Epithelial cell of proximal tubule (primary cell): ENCODE data around the gene ZNF329. TPM values are rescaled to one million over a fixed set of nuclear protein-coding genes. Genes with fewer than 3 reads are reported as not detected.

Source experiments
- DNase-seq: peaks from one replicate; pipeline ENCODE4 v3.0.0-alpha.2; 2011; ENCODE audit warnings: low read depth
- H3K4me3 ChIP-seq: 2 replicates; pipeline ENCODE4 v1.5.1; 2011; ENCODE audit warnings: low read depth, mild to moderate bottlenecking, low read length
- total RNA-seq: library from RNA; depleted of rRNA; stranded (reverse); fragments of >200 nt; gene quantifications from 2 replicates; pipeline ENCODE4 v1.2.3, GENCODE V29; 2015
- TF ChIP-seq, protein P1 (sequence below): conservative IDR thresholded peaks from 2 replicates; pipeline ENCODE4 v1.5.1; 2012; ENCODE audit warnings: low read depth, mild to moderate bottlenecking, low read length

The ZNF329 gene
- total RNA-seq, 1 donor from 2014 or later, result 7.1 TPM

DNA sequence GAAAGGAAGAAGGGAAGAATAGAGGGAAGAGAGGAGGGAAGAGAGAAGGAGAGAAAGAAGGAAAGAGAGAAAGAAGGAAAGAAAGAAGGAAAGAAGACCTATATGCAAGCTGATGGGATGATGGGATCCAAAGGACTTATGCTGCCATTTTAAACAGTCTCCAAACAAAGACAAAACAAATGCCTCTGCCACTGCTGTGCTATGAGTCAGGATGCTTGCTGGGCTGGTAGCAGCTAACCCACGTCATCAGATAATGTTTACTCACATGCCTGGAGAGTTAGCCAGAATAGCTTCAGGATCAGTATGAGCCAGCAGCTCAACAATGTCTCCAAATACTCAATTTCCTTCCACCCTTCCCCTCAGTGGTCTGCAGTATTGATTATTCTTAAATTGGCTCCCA lies 20.3 kb upstream of the ZNF329 start:
- DNase-seq, result no peak
- no peak overlapping the region for H3K4me3 ChIP-seq
- TF ChIP-seq, protein P1, sequence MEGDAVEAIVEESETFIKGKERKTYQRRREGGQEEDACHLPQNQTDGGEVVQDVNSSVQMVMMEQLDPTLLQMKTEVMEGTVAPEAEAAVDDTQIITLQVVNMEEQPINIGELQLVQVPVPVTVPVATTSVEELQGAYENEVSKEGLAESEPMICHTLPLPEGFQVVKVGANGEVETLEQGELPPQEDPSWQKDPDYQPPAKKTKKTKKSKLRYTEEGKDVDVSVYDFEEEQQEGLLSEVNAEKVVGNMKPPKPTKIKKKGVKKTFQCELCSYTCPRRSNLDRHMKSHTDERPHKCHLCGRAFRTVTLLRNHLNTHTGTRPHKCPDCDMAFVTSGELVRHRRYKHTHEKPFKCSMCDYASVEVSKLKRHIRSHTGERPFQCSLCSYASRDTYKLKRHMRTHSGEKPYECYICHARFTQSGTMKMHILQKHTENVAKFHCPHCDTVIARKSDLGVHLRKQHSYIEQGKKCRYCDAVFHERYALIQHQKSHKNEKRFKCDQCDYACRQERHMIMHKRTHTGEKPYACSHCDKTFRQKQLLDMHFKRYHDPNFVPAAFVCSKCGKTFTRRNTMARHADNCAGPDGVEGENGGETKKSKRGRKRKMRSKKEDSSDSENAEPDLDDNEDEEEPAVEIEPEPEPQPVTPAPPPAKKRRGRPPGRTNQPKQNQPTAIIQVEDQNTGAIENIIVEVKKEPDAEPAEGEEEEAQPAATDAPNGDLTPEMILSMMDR, result no peak

DNA sequence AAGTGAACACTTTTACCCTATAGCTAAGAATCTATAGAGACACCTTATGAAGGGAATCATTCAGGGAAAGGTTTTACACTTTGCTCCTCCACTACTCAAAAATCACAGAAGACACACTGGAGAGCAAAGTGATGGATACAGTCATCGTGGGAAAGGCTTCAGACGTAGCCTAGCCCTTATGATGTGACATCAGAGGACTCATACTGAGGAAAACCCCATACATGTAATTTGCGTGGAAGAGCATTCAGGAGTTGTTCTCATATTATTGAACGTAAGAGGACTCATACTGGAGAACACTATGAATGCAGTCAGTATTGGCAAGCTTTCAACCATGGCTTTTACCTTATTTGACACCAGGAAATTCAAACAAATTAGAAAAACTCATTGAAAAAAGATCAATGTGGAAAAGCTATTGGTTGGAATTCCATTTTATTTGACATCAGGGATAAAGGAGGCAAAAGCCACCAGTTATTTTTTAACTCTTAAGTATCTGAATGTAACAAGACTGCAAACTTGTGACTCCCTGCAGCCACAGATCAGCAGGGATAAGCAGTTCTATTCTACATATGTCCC lies 16.2 kb upstream of the ZNF329 start:
- DNase-seq, result no peak
- TF ChIP-seq, protein P1, result no peak
- H3K4me3 ChIP-seq, result no peak overlapping the region

DNA sequence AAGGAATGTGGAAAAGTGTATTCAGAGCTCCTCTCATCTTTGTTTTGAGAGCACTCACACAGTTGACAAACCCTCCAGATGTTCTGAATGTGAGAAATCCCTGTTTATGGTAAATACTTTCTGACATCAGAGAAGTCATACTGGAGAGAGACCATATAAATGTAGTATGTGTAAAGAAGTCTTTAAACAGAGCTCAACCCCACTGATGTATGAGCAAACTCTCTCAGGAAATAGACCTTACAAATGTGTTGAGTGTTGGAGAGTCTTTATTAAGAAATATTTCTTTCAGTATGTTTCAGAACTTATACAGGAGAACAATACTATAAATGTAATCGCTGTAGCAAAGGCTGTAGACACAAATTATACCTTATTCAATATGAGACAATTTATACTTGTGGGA lies 15.7 kb upstream of the ZNF329 start:
- TF ChIP-seq, protein P1, result no peak
- DNase-seq, result no peak
- no peak overlapping the region for H3K4me3 ChIP-seq

DNA sequence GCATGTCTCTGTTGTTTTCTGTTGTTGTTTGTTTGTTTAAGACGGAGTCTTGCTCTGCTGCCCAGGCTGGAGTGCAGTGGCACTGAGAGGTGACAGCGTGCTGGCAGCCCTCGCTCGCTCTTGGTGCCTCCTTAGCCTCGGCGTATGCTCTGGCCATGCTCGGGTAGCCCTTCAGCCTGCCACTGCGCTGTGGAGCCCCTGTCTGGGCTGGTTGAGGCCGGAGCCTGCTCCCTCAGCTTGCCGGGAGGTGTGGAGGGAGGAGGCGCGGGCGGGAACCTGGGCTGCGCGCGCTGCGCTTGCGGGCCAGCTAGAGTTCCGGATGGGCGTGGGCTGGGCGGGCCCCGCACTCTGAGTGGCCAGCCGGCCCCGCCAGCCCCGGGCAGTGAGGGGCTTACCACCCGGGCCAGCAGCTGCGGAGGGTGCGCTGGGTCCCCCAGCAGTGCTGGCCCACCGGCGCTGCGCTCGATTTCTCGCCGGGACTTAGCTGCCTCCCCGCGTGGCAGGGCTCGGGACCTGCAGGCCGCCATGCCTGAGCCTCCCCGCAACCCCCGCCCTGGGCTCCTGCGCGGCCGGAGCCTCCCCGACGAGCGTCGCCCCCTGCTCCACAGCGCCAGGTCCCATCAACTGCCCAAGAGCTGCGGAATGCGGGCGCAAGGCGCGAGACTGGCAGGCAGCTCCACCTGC lies 6.6 kb upstream of the ZNF329 start:
- H3K4me3 ChIP-seq, result no peak overlapping the region
- TF ChIP-seq, protein P1, result no peak
- DNase-seq, result no peak

DNA sequence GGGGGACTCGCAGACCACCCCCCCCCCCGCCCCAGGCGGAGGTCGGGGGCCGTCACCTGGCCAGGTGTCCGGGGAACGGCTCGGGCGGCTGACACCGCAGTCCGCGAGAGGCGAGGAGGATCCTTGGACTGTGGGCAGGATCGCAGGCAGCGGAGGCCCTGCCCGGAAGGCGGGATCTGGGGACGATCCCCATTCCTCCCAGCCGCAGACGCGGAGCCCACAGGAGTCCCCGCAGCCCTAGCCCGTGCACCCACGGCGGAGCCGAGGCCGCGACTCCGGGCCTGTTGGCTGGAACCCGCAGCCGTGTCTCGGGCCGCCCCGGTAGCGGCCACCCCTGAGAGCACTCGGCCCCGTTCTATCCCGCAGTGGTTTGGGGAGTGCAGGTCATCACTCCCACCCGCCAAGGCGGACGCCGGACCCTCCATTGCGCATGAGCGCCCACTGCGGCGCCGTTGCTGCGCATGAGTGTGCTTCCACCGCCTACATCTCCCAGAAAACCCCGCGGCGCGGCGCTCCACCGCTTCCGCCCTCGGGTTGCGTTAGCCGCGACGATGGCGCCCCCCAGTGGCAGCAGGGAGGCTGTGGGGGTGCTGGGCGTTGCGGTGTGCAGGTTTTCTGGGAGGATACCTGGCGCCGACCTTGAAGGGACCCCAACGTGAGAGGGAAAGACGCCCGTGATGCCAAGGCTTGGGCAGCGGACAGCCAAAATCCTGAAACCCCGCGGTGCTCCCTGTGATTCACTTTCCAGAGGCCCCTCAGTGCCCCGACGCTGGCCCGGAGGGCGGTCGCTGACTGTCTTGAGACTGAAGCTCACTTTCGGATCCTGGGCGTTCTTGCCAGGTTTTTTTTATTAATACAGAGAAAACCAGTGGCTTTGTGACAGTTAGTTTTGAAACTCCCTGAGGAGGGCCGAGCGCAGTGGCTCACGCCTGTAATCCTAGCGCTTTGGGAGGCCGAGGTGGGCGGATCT lies 4.4 kb upstream of the ZNF329 start:
- H3K4me3 ChIP-seq, result peak overlapping the region; percentile 62
- TF ChIP-seq, protein P1, result peak; percentile 94
- no peak for DNase-seq

DNA sequence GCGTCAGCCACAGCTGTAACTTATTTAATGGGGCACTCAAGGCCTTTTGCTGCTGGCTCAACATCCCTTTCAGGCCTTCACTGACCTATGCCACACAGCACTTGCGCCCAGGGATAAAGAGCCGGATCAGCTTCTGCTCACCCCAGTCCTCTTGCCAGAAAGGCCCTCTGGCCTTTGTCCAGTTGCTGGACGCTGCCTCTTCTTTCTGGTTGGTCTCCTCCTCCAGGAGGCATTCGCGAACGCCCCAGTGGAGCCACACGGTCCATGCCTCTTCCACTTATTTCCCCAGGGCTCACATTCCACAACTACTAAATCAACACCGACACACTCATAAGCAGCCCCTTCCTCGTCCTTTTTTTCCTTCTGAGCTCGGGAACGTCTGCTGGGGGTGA lies 3.7 kb upstream of the ZNF329 start:
- TF ChIP-seq, protein P1, result no peak
- peak overlapping the region; percentile 62 for H3K4me3 ChIP-seq
- DNase-seq, result no peak
